ENCODE data around the gene LRRC55. TPM values are rescaled to one million over a fixed set of nuclear protein-coding genes. Genes with fewer than 3 reads are reported as not detected.

The LRRC55 gene
- total and polyA plus RNA-seq, 2 donors (not counting 3 experiments of a cell fraction or from before 2014, with no cell fraction given) = not detected

DNA sequence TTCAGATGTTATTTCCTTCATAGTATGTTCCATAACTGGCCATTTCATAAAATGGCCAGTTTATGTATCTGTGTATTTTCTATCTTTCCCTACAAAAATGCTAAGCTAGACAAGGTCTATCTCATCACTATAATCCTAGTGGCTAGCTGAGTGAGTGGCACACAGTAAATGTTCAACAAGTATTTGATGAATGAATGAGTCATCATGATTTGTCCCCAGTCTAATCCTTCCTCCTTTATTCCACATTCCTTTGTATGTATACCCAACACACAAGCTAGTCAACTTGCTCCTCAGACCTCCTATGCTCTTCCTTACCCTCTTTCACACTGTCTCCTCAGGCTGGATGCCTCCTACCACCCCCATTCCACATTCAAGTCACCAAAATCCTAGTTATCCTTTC is 42.8 kb downstream of the LRRC55 start:
- H3K36me3 ChIP-seq (ENCODE audit: control insufficient read depth in 2 of 2, extremely low read depth in 1 of 2, insufficient read depth in 2 of 2, low read length in 2 of 2) = no peaks in the 10 kb centered on the region
- TF ChIP-seq GATA2 (IDR thresholded peaks at IDR 0.05; ENCODE audit: insufficient read depth, insufficient read length, low read depth, low read length) (no peak), JUN (IDR thresholded peaks at IDR 0.05; ENCODE audit: borderline replicate concordance, insufficient read depth, insufficient read length, low read depth) (peak; percentile 60), FOS (IDR thresholded peaks at IDR 0.05; ENCODE audit: borderline replicate concordance, insufficient read depth, low read length) (peak; percentile 50)
- intact Hi-C loops (cut with micrococcal nuclease) = no loop called here
- ChIA-PET CTCF (no interaction called here), POLR2A (no interaction called here)
- no TSS peak for BruUV-seq (replicated peaks)
- DNase-seq (ENCODE audit: low read depth, low spot score) (no peak), FAIRE-seq (no peak)
- H2AFZ ChIP-seq (ENCODE audit: low read depth, low read length) = no peak overlapping the region
- H3K9me3 ChIP-seq (replicated peaks; ENCODE audit: control insufficient read depth, insufficient read depth, low read length) = no peaks in the 10 kb centered on the region
- H3K27me3 ChIP-seq (ENCODE audit: control insufficient read depth in 2 of 2, insufficient read depth in 2 of 2, low read length in 2 of 2) = peaks cover 0 to 3% of the 10 kb centered on the region in 2 experiments
- dilution Hi-C loops (cut with MboI; ENCODE audit: extremely low pct_ligation_motif_present, low sequenced_read_pairs) = no loop called here
- no peak overlapping the region for H3K27ac ChIP-seq (ENCODE audit: insufficient read depth, low read depth, low read length)
- H3K4me3 ChIP-seq (replicated peaks in 1 of 3; ENCODE audit: insufficient read depth in 1 of 3, low read depth in 1 of 3, low read length in 3 of 3) = no peak overlapping the region
- no peak overlapping the region for H3K9ac ChIP-seq (replicated peaks; ENCODE audit: extremely low read depth, insufficient read depth, low read length)
- H4K20me1 ChIP-seq (replicated peaks; ENCODE audit: control insufficient read depth, extremely low read depth, insufficient read depth, low read length) = no peaks in the 10 kb centered on the region
- no peak overlapping the region for H3K4me2 ChIP-seq (ENCODE audit: insufficient read depth, low read length)
- H3K79me2 ChIP-seq (ENCODE audit: control insufficient read depth, insufficient read depth, low read length) = no peaks in the 10 kb centered on the region
- H3K9me1 ChIP-seq (replicated peaks; ENCODE audit: control insufficient read depth, extremely low read depth, insufficient read depth, low read length) = no peaks in the 10 kb centered on the region
- peaks cover 10% of the 10 kb centered on the region for H3K4me1 ChIP-seq (ENCODE audit: control insufficient read depth, extremely low read depth, insufficient read depth, low read length)

DNA sequence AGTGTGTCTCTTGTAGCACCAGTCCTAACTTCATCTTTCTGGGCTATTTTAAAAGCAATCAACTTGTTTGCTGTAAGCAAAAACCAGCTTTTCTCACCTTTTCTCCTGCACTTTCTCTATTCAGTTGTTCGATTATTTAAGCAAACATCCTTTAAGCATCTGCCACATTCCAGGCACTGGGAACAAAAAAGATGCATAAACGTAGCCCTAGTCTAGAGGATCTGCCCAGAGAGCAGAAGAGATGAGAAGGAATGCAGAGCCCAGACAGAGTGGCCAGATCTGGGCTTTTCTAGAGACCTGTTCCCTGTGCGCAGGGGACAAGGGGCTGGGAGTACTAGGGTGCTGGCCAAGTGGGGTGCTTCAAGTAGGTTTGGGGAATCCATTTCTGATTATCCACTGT is 46.8 kb downstream of the LRRC55 start:
- Histone ChIP-seq H3K79me2 (ENCODE audit: control insufficient read depth, insufficient read depth, low read length) (no peaks in the 10 kb centered on the region), H3K4me1 (ENCODE audit: control insufficient read depth, extremely low read depth, insufficient read depth, low read length) (no peaks in the 10 kb centered on the region), H3K27me3 (ENCODE audit: control insufficient read depth in 2 of 2, insufficient read depth in 2 of 2, low read length in 2 of 2) (peaks cover 20 to 23% of the 10 kb centered on the region in 2 experiments), H4K20me1 (replicated peaks; ENCODE audit: control insufficient read depth, extremely low read depth, insufficient read depth, low read length) (no peaks in the 10 kb centered on the region), H3K27ac (ENCODE audit: insufficient read depth, low read depth, low read length) (no peak overlapping the region), H2AFZ (ENCODE audit: low read depth, low read length) (no peak overlapping the region), H3K9me1 (replicated peaks; ENCODE audit: control insufficient read depth, extremely low read depth, insufficient read depth, low read length) (no peaks in the 10 kb centered on the region), H3K4me3 (replicated peaks in 1 of 3; ENCODE audit: insufficient read depth in 1 of 3, low read depth in 1 of 3, low read length in 3 of 3) (no peak overlapping the region), H3K9me3 (replicated peaks; ENCODE audit: control insufficient read depth, insufficient read depth, low read length) (no peaks in the 10 kb centered on the region), H3K4me2 (ENCODE audit: insufficient read depth, low read length) (no peak overlapping the region), H3K36me3 (ENCODE audit: control insufficient read depth in 2 of 2, extremely low read depth in 1 of 2, insufficient read depth in 2 of 2, low read length in 2 of 2) (no peaks in the 10 kb centered on the region), H3K9ac (replicated peaks; ENCODE audit: extremely low read depth, insufficient read depth, low read length) (no peak overlapping the region)
- dilution Hi-C loops (cut with MboI; ENCODE audit: extremely low pct_ligation_motif_present, low sequenced_read_pairs) = no loop called here
- BruUV-seq (replicated peaks) = no TSS peak
- DNase-seq (ENCODE audit: low read depth, low spot score) (no peak), FAIRE-seq (no peak)
- TF ChIP-seq EZH2 (IDR thresholded peaks at IDR 0.05; ENCODE audit: borderline replicate concordance, low read depth, low read length, severe bottlenecking) (no peak), POLR2A (IDR thresholded peaks at IDR 0.05; ENCODE audit: low read depth, low read length) (no peak), FOS (IDR thresholded peaks at IDR 0.05; ENCODE audit: borderline replicate concordance, insufficient read depth, low read length) (no peak), GATA2 (IDR thresholded peaks at IDR 0.05; ENCODE audit: insufficient read depth, insufficient read length, low read depth, low read length) (no peak), JUN (IDR thresholded peaks at IDR 0.05; ENCODE audit: borderline replicate concordance, insufficient read depth, insufficient read length, low read depth) (no peak), CTCF (IDR thresholded peaks at IDR 0.05; ENCODE audit: extremely low read depth in 1 of 2, insufficient read depth in 1 of 2, low read depth in 1 of 2, low read length in 2 of 2) (no peak), POLR2AphosphoS5 (IDR thresholded peaks at IDR 0.05; ENCODE audit: insufficient read depth, low read depth, low read length) (no peak), MYC (IDR thresholded peaks at IDR 0.05; ENCODE audit: low read depth, low read length) (no peak)
- TF ChIP-seq, protein P1, sequence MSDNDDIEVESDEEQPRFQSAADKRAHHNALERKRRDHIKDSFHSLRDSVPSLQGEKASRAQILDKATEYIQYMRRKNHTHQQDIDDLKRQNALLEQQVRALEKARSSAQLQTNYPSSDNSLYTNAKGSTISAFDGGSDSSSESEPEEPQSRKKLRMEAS (IDR thresholded peaks at IDR 0.05; ENCODE audit: insufficient read depth, insufficient read length) = no peak
- intact Hi-C loops (cut with micrococcal nuclease) = no loop called here
- ChIA-PET CTCF (interaction anchor here (1.1 kb wide), 1 partner anchor 21 kb away, joined by 4 read pairs; no protein-coding TSS in a partner anchor), POLR2A (no interaction called here)

Data from endothelial cell of umbilical vein (primary cell).